ENCODE data around the gene BIRC5. TPM values are rescaled to one million over a fixed set of nuclear protein-coding genes. Genes with fewer than 3 reads are reported as not detected.

BIRC5 gene
- total RNA-seq, 2 donors from 2014 or later: 0.19 to 1.7 TPM

DNA sequence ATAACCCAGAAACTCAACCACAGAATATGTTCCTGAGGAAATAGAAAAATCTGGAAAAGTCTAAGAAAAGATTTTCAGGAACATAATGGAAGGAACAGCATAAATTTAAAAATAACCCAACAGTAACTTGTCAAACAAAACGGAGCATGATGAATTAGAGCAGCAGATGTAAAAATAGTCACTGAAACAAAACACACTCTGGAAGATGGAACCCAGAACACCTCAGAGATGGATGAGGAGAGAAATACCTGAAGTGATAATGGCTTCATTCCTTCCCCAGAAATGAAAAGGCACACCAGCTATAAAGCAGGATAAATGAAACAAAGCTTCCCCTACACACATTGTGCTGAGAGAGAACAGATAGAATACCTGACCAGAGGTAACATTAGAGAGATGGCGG, 33.5 kb upstream of the BIRC5 start:
- intact Hi-C loops (cut with DNase I): no loop called here
- no peak for DNase-seq (ENCODE audit: low spot score)

DNA sequence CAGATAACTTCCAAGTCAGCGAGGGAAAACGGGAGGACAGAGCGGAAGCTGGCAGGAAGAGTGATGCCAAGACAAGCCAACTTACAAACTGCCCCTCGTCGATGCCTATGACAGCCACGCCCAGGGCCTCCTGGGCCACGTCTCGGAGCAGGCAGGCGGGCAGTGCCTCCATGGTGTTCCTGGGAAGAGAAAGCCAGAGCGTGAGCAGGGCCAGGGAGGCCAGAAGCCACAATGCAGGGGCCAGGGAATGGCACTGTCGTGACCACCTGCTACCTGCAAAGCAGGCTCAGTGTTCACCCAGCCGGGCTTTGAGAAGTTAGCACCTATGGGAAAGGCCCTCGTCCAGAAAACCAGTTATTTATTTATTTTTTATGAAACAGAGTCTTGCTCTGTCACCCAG, 31.5 kb upstream of the BIRC5 start:
- intact Hi-C loops (cut with DNase I): no loop called here
- DNase-seq (ENCODE audit: low spot score): no peak

DNA sequence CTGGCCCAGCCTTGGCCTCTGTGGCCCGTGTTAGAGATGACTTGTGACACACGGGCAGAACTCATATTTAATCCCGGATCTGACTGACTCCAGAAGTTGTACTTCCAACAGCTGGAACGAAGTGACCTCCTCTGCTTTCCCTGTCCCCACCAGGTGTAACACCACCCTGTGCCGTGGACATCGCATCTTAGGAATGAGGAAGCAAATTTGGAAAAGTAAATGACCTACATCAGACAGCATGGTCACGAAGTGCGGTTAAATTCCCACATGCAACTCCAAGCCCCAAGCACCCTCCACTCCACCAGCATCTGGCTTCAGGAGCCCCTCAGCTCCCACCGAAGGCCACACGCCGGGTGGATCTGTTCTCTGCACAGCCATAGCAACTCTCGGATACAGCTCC, 30.1 kb upstream of the BIRC5 start:
- intact Hi-C loops (cut with DNase I): no loop called here

DNA sequence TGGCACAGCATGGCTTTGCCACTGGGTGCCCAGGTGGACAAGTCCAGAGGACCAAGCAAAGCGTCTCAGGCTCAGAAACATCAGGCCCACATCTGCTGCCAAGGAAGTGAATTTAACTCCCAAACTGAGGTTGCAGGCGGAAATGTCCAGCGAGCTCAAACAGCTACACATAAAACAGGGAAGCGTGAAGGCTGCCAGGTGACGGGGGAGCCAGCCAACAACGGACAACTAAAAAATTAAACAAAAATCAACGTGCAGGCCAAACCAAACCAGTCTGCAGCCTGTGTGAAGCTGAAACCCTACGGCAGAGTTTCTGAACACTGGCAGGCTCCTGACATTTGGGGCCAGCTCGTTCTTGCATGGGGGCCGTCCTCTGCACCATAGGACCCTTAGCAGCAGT, 29.7 kb upstream of the BIRC5 start:
- intact Hi-C loops (cut with DNase I): no loop called here
- DNase-seq (ENCODE audit: low spot score): no peak

More for the DNA sequence above, 30.1 kb upstream of the BIRC5 start:
- DNase-seq (ENCODE audit: low spot score): no peak

DNA sequence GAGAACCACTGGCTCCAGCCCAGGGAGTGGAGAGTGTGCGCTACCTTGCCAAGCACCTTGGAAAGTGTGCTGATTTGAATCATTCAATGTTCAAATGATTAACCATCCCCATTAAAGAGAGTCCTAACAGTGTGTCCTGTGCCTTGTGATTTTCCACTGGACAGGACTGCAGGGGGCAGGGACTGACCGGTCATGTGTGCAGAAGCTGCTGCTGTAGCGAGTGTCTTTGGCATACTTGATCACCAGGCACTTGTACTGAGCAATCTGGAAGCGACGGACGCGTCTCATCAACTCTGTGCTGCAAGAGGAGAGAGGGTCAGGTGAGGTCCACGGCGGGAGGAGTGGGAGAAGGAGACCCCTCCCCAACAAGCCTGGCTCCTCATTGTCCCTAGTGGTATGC, 29.2 kb upstream of the BIRC5 start:
- intact Hi-C loops (cut with DNase I): no loop called here
- no peak for DNase-seq (ENCODE audit: low spot score)

DNA sequence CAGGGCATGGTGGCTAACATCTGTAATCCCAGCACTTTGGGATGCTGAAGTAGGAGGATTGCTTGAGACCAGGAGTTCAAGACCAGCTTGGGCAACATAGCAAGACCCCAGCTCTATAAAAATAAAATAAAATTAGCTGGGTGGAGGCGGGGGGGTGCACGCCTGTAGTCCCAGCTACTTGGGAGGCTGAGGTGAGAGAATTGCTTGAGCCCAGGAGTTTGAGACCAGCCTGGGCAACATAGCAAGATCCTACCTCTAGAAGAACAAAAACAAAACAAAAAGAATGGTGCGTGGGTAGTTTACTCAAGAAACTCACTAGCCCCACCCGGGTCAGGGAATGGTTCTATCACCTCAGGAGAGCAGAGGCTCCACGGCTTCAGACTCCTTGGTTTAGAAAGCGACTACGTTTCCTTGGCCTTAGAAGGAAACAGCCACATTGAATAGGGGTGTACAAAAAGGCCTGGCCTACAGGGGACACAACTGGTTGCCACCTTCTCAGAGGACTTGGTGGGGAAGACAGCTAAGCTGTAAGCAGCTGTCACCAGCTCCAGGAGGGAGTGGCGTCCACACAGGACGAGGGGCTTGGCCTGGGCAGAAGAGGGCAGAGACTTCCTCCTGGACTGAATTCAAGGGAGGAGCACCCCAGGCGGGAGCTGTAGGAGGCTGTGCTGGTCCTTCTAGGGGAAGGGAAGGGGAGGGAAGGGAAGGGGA, 27.9 kb upstream of the BIRC5 start:
- intact Hi-C loops (cut with DNase I): no loop called here
- no peak for DNase-seq (ENCODE audit: low spot score)

DNA sequence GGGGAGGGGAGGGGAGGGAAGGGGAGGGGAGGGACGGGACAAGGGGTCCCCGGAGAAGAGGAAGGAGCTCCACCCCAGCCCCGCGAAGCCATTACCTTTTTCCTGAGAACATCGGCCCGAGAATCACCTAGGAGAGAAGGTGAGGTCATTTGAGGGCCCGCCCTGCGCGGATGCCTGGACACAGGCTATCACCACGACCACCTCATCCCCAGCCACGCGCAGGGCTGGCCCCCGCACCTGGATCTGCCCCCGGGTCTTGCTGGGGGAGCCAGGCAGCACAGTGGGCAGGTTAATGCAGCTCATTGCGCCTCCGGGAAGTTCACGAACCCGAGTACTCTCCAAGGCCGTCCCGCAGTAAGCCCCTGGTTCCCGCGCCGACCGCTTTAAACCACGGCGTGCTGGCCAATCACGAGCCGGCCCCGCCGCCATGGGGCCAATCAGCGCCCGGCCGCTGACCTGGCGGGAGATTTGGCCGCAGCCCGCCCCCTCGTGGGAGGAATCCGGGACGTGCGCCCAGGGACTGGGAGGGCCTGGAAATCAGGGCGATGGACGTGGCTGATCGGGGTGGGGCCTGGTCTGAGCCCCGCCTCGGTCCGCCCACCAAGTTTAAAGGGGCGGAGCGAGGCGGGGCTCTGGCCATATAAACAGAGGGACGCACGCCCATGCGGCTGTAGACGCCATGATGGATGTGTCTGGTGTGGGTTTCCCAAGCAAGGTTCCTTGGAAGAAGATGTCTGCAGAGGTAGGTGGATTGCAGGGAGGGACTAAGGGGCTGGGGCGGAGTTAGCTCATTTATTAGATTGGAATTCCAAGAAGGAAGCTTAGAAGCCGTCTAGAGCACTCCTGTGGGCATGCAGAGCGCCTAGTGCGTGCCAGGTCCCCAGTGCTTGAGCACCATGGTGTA, 27.1 kb upstream of the BIRC5 start, which contains the start of the genes AFMID and TK1:
Gene AFMID (plus strand): TSS at position 671 of the 904 bp plus-strand sequence. CDS start 9 bp downstream, at position 680.
Gene TK1 (minus strand): TSS at position 361 of the 904 bp plus-strand sequence. CDS start 58 bp downstream, at position 303.
- DNase-seq (ENCODE audit: low spot score): peak; percentile 99
- intact Hi-C loops (cut with DNase I): no loop called here

DNA sequence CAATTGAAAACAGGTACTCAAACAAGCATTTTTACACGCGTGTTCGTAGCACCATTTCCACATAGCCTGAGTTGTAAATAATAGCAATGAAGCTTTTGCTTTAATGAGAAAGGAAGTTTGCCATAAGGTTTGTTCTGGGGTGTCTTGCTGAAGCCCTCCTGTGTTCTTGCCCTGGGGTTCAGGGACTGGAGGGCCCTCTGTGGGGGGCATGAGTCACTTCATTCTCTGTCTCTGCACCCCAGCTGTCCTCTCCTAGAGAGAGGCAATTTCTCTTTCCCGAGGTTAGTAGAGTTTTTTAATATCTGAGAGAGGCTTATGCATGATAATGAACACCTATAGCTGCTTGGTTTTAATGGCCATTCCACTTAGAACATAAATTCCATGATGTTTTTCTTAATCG, 17.3 kb upstream of the BIRC5 start:
- intact Hi-C loops (cut with DNase I): no loop called here
- no peak for DNase-seq (ENCODE audit: low spot score)

DNA sequence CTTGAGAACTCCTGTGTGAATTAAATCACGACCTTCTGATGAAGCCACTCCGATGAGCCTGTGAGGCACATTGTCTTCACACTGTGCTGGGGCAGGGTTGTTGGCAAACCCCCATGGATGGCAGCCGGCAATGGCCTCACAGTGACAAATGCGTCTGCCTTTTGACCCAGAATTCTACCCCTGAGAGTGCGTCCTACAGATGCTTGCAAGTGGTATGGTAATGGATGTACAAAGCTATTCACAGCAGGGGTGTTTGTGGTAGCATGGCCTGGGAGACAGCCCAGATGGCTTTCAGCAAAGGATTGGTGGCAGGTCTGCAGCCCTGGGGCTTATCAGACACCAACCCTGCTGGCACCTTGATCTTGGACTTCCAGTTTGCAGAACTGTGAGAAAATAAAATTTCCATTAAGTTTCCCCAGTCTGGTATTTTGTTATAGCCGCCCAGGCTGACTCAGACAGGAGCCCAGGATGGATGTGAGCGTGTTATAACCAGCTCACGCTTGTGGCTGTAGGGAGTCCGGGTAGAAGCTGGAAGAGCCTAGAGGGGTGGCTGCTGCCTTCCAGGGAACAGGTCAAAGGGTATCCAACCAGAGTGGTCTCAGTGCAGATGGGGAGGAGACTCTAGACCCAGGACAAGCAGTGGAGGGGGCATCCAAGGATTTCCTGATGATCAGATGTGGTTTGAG, 16.8 kb upstream of the BIRC5 start:
- DNase-seq (ENCODE audit: low spot score): no peak
- intact Hi-C loops (cut with DNase I): no loop called here

DNA sequence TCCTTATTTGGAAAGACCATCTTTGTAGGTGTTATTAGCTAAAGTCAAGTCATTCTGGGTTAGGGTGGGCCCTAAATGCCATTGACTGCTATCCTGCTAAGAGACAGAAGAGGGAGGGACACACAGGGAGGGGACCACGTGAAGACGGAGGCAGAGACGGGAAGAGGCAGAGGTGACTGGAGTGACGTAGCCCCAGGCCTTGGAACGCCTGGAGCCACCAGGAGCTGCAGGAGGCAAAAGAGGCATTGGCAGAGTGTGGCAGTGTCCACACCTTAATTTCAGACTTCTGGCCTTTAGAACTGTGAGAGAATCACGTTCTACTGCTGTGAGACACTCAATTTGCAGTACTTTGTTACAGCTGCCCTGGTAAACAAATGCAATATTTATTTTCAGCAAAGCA, 13.6 kb upstream of the BIRC5 start:
- no peak for DNase-seq (ENCODE audit: low spot score)
- intact Hi-C loops (cut with DNase I): no loop called here

DNA sequence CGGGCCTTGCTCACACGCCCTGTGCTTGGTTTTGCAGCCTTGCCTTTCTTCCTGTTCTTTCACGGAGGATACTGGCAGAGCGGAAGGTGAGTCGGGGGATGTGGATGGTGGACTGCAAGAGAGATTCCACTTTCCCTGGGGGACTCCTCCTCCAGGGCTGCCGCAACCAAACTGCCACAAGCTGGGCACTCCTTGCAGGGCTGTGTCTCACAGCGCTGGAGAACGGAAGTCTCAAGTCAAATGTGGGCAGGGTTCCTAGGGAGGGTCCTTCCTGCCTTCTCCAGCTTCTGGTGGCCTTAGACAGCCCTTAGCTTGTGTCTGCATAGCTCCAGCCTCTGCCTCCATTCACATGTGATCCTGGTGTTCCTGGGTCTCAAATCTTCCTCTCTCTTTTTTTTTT, 11.4 kb upstream of the BIRC5 start:
- intact Hi-C loops (cut with DNase I): no loop called here
- no peak for DNase-seq (ENCODE audit: low spot score)

DNA sequence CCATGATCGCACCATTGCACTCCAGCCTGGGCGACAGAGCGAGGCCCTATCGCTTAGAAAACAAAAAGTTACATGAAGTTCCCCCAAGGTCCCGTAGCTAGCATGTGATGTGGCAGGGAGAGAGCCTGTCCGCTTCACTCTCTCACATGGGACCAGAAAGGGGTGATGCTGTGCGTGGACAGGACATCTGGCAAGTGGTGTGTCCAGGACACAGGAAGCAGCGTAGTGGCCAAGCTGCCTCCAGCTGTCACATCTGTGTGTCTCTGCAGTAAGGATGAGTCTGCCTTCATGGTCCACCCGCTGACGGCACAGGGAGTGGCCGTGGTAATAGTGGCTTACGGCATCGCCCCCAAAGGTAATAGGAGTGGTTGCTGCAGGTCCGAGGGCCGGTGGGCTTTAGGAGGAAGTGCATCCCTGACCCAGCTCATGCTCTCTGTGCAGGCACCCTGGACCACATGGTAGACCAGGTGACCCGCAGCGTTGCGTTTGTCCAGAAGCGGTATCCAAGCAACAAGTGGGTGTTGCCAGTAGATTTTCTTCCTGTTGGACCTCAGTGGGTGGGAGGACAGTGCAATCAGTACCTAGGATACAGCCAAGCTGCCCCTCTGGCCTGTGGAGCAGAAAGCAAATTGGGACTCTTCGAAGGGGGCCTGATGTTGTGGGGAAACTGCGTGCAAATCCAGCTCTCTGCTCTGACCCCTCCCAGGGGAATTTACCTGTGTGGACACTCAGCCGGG, 9.5 kb upstream of the BIRC5 start:
- no peak for DNase-seq (ENCODE audit: low spot score)
- intact Hi-C loops (cut with DNase I): no loop called here

DNA sequence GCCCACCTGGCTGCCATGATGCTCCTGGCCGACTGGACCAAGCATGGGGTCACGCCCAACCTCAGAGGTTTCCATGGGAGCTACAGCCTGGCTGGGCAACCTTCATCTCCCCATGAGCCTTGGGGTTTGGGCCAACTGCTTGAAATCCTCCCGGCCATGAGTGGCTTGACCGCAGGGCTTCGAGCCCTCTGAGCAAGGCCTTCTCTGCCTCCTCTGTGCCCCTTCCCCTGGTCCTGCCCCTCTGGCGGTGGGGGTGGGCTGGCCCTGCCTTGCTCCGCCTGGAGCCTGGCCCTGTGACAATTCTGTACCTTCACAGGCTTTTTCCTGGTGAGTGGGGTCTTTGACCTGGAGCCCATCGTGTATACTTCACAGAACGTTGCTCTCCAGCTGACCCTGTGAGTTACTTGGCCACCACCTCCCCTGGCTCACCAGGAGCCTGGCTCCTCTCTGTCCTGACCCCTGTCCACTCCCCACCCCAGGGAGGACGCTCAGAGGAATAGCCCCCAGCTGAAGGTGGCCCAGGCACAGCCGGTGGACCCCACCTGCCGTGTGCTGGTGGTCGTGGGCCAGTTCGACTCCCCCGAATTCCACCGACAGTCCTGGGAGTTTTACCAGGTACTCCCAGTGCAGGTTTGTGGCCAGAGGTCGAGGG, 8.8 kb upstream of the BIRC5 start:
- intact Hi-C loops (cut with DNase I): no loop called here
- no peak for DNase-seq (ENCODE audit: low spot score)

DNA sequence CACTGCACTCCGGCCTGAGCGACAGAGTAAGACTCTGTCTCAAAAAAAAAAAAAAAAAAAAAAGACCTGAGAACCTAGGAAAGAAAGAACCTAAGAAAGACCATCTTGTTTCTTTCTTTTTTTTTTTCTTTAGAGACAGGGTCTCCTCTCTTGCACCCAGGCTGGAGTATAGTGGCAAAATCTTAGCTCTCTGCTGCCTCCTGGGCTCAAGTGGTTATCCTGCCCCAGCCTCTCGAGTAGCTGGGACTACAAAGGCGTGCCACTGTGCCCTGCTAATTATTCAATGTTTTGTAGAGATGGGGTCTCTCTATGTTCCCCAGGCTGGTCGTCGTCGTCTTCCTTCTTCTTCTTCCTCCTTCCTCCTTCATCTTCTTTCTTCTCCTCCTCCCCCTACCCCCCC, 7.8 kb upstream of the BIRC5 start:
- DNase-seq (ENCODE audit: low spot score): no peak
- intact Hi-C loops (cut with DNase I): no loop called here

DNA sequence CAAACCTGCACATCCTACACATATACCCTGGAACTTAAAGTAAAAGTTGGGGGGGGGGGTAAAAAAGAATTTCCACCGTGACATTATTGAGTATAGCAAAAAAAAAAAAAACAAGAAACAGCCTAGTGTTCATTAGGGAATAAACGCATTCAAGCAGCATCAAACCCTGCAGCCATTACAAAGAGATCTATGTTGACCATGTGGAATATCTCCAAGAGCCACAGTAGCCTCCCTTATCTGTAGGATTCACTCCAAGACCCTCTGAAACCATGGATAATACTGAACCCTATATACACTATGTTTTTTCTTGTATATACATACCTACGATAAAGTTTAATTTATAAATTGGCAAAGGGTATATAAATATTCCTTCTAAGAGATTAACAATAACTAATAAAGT, 5.6 kb upstream of the BIRC5 start:
- intact Hi-C loops (cut with DNase I): no loop called here
- DNase-seq (ENCODE audit: low spot score): no peak

DNA sequence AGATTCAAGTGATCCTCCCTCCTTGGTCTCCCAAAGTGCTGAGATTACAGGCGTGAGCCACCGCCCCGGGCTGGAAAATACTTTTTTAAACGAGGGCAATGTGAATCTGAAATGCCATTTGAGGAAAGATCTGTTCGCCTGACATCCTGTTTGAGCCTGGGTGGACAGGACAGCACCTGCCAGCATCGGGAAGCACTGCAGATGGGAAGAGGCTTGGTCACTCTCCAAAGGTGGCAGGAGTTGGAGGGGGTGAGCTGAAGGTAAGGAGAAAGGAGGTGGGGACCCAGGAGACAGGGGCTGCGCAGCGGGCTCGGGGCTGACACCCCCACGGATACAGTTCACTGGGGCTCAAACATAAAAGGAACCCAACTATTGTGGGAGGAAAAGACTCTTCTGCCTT, 3.9 kb upstream of the BIRC5 start:
- no peak for DNase-seq (ENCODE audit: low spot score)
- intact Hi-C loops (cut with DNase I): no loop called here

DNA sequence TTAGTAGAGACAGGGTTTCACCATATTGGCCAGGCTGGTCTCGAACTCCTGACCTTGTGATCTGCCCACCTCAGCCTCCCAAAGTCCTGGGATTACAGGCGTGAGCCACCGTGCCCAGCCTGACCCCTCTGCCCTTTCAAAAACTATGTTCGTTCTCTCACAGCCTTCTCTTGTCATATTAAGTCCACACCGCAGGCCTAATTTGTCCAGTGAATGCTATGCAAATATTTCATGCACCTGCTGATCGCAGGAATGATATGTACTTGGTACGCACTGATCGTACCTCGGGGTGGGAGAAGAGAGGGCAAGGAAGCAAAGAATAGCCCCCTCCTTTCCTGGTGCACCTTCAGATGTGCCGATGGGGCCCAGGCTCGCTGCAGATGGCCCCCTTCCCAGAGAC, 3.0 kb upstream of the BIRC5 start:
- intact Hi-C loops (cut with DNase I): no loop called here

DNA sequence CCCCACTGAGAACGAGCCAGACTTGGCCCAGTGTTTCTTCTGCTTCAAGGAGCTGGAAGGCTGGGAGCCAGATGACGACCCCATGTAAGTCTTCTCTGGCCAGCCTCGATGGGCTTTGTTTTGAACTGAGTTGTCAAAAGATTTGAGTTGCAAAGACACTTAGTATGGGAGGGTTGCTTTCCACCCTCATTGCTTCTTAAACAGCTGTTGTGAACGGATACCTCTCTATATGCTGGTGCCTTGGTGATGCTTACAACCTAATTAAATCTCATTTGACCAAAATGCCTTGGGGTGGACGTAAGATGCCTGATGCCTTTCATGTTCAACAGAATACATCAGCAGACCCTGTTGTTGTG, 631 bp downstream of the BIRC5 start:
- intact Hi-C loops (cut with DNase I): no loop called here
- DNase-seq (ENCODE audit: low spot score): no peak

More for the DNA sequence above, 3.0 kb upstream of the BIRC5 start:
- DNase-seq (ENCODE audit: low spot score): no peak
